ENCODE measurements around the gene FAM50A.

DNA sequence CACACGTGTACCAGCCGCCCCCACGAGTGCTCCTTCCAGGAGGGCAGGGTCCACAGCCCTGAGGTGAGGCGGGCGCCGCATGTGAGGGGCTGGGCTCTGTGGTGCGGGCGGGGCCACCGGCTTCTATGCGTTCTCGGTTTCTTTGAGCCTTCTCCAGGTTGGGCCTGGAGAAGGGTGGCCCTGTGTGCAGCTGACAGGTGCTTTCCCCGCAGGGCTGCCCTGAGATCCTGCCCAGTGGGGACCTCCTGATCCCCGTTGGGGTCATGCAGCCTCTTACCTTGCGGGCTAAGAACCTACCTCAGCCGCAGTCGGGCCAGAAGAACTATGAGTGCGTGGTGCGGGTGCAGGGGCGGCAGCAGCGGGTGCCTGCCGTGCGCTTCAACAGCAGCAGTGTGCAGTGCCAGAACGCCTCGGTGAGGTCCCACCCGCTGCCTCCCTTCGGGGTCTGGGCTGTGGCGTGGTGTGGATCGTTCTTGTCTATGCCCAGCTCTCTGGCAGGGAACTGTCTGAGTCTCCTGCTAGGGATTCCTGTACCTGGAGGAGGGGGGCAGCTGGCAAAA, 20.9 kb downstream of the FAM50A start:
- no peak for TF ChIP-seq POLR2A (IDR thresholded peaks at IDR 0.05; ENCODE audit: low read length)
- TF ChIP-seq GATA1 (IDR thresholded peaks at IDR 0.05; ENCODE audit: low read depth, low read length), result no peak
